NCI-H2196 treated with DMSO at 0.1 percent for 48 hours (cell line): Measurements from ENCODE around the gene KLHL20.

Source experiments
- DNase-seq: peaks from one replicate; lab custom pipeline; 2025; ENCODE audit not compliant: unreplicated experiment; lab: John Stamatoyannopoulos, UW

KLHL20 gene

GRCh38 chr1:173832748-173833147 lies 118.0 kb downstream of the KLHL20 start:
- DNase-seq, result no peak
